Right lobe of liver (tissue), 4 donors: Measurements from ENCODE around the gene P2RY6.
"Not testable (repeated sequence)": the region's sequence is repeated elsewhere in the genome, so short reads cannot be mapped to it uniquely, and the experiment has no call there.

ENCODE experiments used
- POLR2A ChIP-seq: fragments of 450-650 bp; IDR thresholded peaks from one replicate; pipeline ENCODE4 v1.6.1; 2017; ENCODE audit warnings: antibody characterized with exemption, mild to moderate bottlenecking
- TF ChIP-seq, protein P1 (sequence below), 4 donors: fragments of 200-600 bp in 3 of 4; fragments of 450-650 bp in 1 of 4; IDR thresholded peaks; one replicate each; pipeline versions ENCODE4 v1.5.1 to v1.8.0; 2016 to 2022; ENCODE audit warnings: antibody characterized with exemption in 4 of 4, mild to moderate bottlenecking in 2 of 4
- donor health status: DM: no; HTN: no; CAD: no.
- donor health status: DM: no; HTN: no; CAD: no.
- donor health status: DM: no; HTN: yes; CAD: no.

- TF ChIP-seq, protein P1, sequence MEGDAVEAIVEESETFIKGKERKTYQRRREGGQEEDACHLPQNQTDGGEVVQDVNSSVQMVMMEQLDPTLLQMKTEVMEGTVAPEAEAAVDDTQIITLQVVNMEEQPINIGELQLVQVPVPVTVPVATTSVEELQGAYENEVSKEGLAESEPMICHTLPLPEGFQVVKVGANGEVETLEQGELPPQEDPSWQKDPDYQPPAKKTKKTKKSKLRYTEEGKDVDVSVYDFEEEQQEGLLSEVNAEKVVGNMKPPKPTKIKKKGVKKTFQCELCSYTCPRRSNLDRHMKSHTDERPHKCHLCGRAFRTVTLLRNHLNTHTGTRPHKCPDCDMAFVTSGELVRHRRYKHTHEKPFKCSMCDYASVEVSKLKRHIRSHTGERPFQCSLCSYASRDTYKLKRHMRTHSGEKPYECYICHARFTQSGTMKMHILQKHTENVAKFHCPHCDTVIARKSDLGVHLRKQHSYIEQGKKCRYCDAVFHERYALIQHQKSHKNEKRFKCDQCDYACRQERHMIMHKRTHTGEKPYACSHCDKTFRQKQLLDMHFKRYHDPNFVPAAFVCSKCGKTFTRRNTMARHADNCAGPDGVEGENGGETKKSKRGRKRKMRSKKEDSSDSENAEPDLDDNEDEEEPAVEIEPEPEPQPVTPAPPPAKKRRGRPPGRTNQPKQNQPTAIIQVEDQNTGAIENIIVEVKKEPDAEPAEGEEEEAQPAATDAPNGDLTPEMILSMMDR (IDR thresholded peaks at IDR 0.05) = not testable (repeated sequence)
- not testable (repeated sequence) for TF ChIP-seq POLR2A
Observed at GRCh38 chr11:73274191-73274590, 2.1 kb downstream of the P2RY6 start.
